Liver (tissue), 9 donors: Measurements from ENCODE around the gene DPM2. TPM values are rescaled to one million over a fixed set of nuclear protein-coding genes. Genes with fewer than 3 reads are reported as not detected.

ENCODE experiments used
- DNase-seq: peaks from one replicate; pipeline ENCODE4 v3.0.0-alpha.2; 2017; ENCODE audit warnings: low spot score
- H3K27ac ChIP-seq, 2 donors: one replicate each; pipeline ENCODE4 v1.7.0; 2013; ENCODE audit warnings: inconsistent platforms in 2 of 2, low read length in 2 of 2, control low read depth in 1 of 2, low read depth in 1 of 2, mild to moderate bottlenecking in 1 of 2
- H3K27me3 ChIP-seq, 4 donors: one replicate each; pipeline versions ENCODE4 v1.6.1 to v1.7.0; 2013; ENCODE audit warnings: low read length in 3 of 4, inconsistent platforms in 1 of 4, mild to moderate bottlenecking in 1 of 4, moderate library complexity in 1 of 4; ENCODE audit not compliant: control insufficient read depth in 4 of 4, insufficient read depth in 4 of 4
- H3K36me3 ChIP-seq, 4 donors: one replicate each; pipeline versions ENCODE4 v1.6.1 to v1.7.0; 2013; ENCODE audit warnings: low read length in 3 of 4, mild to moderate bottlenecking in 3 of 4, low read depth in 1 of 4, moderate library complexity in 1 of 4; ENCODE audit not compliant: control insufficient read depth in 4 of 4, insufficient read depth in 3 of 4
- H3K4me1 ChIP-seq, 4 donors: one replicate each; pipeline versions ENCODE4 v1.6.1 to v1.7.0; 2013; ENCODE audit warnings: low read length in 3 of 4, mild to moderate bottlenecking in 3 of 4, moderate library complexity in 1 of 4; ENCODE audit not compliant: control insufficient read depth in 4 of 4, insufficient read depth in 4 of 4
- H3K4me3 ChIP-seq, 3 donors: one replicate each; pipeline versions ENCODE4 v1.6.1 to v1.7.0; 2013; ENCODE audit warnings: low read length in 3 of 3, control low read depth in 1 of 3, low read depth in 1 of 3, mild to moderate bottlenecking in 1 of 3
- H3K9ac ChIP-seq, 2 donors: one replicate each; pipeline ENCODE4 v1.7.0; 2013; ENCODE audit warnings: low read length in 2 of 2, mild to moderate bottlenecking in 2 of 2, moderate library complexity in 2 of 2, control low read depth in 1 of 2, low read depth in 1 of 2
- H3K9me3 ChIP-seq, 4 donors: one replicate each; pipeline versions ENCODE4 v1.6.1 to v1.7.0; 2013; ENCODE audit warnings: low read length in 3 of 4; ENCODE audit not compliant: control insufficient read depth in 4 of 4
- FOXA2 ChIP-seq: IDR thresholded peaks from 2 replicates; pipeline ENCODE4 v1.6.1; 2016; ENCODE audit warnings: antibody characterized with exemption
- GABPA ChIP-seq, 2 donors: IDR thresholded peaks in 1 of 2; conservative IDR thresholded peaks in 1 of 2; 2 replicates each; pipeline ENCODE4 v1.6.1; 2016; ENCODE audit warnings: antibody characterized with exemption in 2 of 2, mild to moderate bottlenecking in 1 of 2, moderate library complexity in 1 of 2
- HNF4A ChIP-seq, 2 donors: conservative IDR thresholded peaks; 2 replicates each; pipeline ENCODE4 v1.6.1; 2016; ENCODE audit warnings: antibody characterized with exemption in 2 of 2, mild to moderate bottlenecking in 2 of 2
- HNF4G ChIP-seq: IDR thresholded peaks from 2 replicates; pipeline ENCODE4 v1.6.1; 2016; ENCODE audit warnings: antibody characterized with exemption
- JUND ChIP-seq, 2 donors: IDR thresholded peaks; 2 replicates each; pipeline ENCODE4 v1.6.1; 2016; ENCODE audit warnings: antibody characterized with exemption in 2 of 2
- NR2F2 ChIP-seq: IDR thresholded peaks from 2 replicates; pipeline ENCODE4 v1.6.1; 2016; ENCODE audit warnings: antibody characterized with exemption
- RXRA ChIP-seq, 2 donors: IDR thresholded peaks; 2 replicates each; pipeline ENCODE4 v1.6.1; 2017 to 2018; ENCODE audit warnings: antibody characterized with exemption in 2 of 2, mild to moderate bottlenecking in 1 of 2
- SP1 ChIP-seq: IDR thresholded peaks from 2 replicates; pipeline ENCODE4 v1.6.1; 2018; ENCODE audit warnings: antibody characterized with exemption, mild to moderate bottlenecking
- TAF1 ChIP-seq: conservative IDR thresholded peaks from 2 replicates; pipeline ENCODE4 v1.6.1; 2016; ENCODE audit warnings: antibody characterized with exemption, mild to moderate bottlenecking
- WGBS: extraction: QIAGEN DNeasy Blood & Tissue Kit; methylation state at CpG from one replicate; pipeline ENCODE4 v1.1.7; 2013; 5-methylcytosine and 5-hydroxymethylcytosine counted together
- polyA plus RNA-seq, 2 donors: library from polyadenylated mRNA; stranded (reverse) in 1 of 2; unstranded in 1 of 2; fragments of 200-250 nt in 1 of 2; fragments of >200 nt in 1 of 2; fragmentation: Nextera tagmentation in 1 of 2; extraction: Ambion mirVana in 1 of 2; gene quantifications; one replicate each; pipeline versions ENCODE4 v1.2.1 to v1.2.3, GENCODE V29; 2013 to 2015
- total RNA-seq, 2 donors: library from RNA; depleted of rRNA; stranded (reverse); fragments of >200 nt; gene quantifications; one replicate each; pipeline ENCODE4 v1.2.3, GENCODE V29; 2014
- TF ChIP-seq, protein P1 (sequence below): IDR thresholded peaks from 2 replicates; pipeline ENCODE4 v1.6.1; 2016; ENCODE audit warnings: antibody characterized with exemption
- TF ChIP-seq, protein P2 (sequence below): IDR thresholded peaks from 2 replicates; pipeline ENCODE4 v1.6.1; 2016; ENCODE audit warnings: antibody characterized with exemption, mild to moderate bottlenecking
- TF ChIP-seq, protein P3 (sequence below): IDR thresholded peaks from 2 replicates; pipeline ENCODE4 v1.6.1; 2016; ENCODE audit warnings: antibody characterized with exemption
- TF ChIP-seq, protein P4 (sequence below): IDR thresholded peaks from 2 replicates; pipeline ENCODE4 v1.6.1; 2016; ENCODE audit warnings: antibody characterized with exemption
- TF ChIP-seq, protein P5 (sequence below): fragments of 150-350 bp; IDR thresholded peaks from 2 replicates; pipeline ENCODE4 v1.5.1; 2017; ENCODE audit warnings: improper control_type of control experiment, low read depth, low read length; ENCODE audit not compliant: missing input control
- donor health status: healthy.
- donor health status: healthy.
- donor health status: healthy.
- donor health status: healthy.
- donor health status: healthy.

DPM2 gene
- total and polyA plus RNA-seq, 4 donors: 9.3 to 25.0 (median 22.0) TPM

DNA sequence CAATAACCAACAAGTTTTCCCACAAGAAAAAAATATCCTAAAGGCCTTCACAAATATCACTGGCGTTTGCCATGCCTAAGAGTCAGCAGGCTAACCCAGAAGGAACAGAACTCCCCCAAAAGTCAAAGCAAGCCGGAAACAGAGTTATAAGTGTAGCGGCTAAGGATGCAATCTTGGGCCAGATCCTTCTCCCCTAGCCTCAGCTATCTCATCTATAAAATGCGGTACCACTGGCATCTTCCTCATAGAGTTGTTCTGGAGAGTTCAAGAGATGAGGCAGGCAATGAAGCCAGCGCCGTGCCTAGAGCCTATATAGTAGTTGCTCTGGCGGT is 632 bp downstream of the DPM2 start:
- Histone ChIP-seq H3K27me3 (no peaks in the 10 kb centered on the region), H3K9me3 (no peaks in the 10 kb centered on the region), H3K4me3 (peak overlapping the region; percentile 75 to 84 (median 75)), H3K4me1 (peaks cover under 1 to 22% (median 15%) of the 10 kb centered on the region in 4 donors), H3K27ac (no peak overlapping the region), H3K36me3 (peaks cover 0 to 3% (median under 1%) of the 10 kb centered on the region in 4 donors), H3K9ac (peak overlapping the region; percentile 33 to 45)
- no peak for DNase-seq
- TF ChIP-seq RXRA (IDR thresholded peaks at IDR 0.05) (no peak), SP1 (no peak), HNF4G (no peak), FOXA2 (no peak), HNF4A (conservative IDR thresholded peaks at IDR 0.05) (no peak), GABPA (IDR thresholded peaks at IDR 0.05 in 1 of 2, conservative IDR thresholded peaks at IDR 0.05 in 1 of 2) (no peak), JUND (IDR thresholded peaks at IDR 0.05) (no peak), TAF1 (no peak)
- TF ChIP-seq, protein P1, sequence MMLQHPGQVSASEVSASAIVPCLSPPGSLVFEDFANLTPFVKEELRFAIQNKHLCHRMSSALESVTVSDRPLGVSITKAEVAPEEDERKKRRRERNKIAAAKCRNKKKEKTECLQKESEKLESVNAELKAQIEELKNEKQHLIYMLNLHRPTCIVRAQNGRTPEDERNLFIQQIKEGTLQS: no peak
- TF ChIP-seq, protein P2, sequence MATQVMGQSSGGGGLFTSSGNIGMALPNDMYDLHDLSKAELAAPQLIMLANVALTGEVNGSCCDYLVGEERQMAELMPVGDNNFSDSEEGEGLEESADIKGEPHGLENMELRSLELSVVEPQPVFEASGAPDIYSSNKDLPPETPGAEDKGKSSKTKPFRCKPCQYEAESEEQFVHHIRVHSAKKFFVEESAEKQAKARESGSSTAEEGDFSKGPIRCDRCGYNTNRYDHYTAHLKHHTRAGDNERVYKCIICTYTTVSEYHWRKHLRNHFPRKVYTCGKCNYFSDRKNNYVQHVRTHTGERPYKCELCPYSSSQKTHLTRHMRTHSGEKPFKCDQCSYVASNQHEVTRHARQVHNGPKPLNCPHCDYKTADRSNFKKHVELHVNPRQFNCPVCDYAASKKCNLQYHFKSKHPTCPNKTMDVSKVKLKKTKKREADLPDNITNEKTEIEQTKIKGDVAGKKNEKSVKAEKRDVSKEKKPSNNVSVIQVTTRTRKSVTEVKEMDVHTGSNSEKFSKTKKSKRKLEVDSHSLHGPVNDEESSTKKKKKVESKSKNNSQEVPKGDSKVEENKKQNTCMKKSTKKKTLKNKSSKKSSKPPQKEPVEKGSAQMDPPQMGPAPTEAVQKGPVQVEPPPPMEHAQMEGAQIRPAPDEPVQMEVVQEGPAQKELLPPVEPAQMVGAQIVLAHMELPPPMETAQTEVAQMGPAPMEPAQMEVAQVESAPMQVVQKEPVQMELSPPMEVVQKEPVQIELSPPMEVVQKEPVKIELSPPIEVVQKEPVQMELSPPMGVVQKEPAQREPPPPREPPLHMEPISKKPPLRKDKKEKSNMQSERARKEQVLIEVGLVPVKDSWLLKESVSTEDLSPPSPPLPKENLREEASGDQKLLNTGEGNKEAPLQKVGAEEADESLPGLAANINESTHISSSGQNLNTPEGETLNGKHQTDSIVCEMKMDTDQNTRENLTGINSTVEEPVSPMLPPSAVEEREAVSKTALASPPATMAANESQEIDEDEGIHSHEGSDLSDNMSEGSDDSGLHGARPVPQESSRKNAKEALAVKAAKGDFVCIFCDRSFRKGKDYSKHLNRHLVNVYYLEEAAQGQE: no peak
- TF ChIP-seq, protein P3, sequence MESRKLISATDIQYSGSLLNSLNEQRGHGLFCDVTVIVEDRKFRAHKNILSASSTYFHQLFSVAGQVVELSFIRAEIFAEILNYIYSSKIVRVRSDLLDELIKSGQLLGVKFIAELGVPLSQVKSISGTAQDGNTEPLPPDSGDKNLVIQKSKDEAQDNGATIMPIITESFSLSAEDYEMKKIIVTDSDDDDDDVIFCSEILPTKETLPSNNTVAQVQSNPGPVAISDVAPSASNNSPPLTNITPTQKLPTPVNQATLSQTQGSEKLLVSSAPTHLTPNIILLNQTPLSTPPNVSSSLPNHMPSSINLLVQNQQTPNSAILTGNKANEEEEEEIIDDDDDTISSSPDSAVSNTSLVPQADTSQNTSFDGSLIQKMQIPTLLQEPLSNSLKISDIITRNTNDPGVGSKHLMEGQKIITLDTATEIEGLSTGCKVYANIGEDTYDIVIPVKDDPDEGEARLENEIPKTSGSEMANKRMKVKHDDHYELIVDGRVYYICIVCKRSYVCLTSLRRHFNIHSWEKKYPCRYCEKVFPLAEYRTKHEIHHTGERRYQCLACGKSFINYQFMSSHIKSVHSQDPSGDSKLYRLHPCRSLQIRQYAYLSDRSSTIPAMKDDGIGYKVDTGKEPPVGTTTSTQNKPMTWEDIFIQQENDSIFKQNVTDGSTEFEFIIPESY: no peak
- TF ChIP-seq, protein P4, sequence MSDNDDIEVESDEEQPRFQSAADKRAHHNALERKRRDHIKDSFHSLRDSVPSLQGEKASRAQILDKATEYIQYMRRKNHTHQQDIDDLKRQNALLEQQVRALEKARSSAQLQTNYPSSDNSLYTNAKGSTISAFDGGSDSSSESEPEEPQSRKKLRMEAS: no peak
- TF ChIP-seq, protein P5, sequence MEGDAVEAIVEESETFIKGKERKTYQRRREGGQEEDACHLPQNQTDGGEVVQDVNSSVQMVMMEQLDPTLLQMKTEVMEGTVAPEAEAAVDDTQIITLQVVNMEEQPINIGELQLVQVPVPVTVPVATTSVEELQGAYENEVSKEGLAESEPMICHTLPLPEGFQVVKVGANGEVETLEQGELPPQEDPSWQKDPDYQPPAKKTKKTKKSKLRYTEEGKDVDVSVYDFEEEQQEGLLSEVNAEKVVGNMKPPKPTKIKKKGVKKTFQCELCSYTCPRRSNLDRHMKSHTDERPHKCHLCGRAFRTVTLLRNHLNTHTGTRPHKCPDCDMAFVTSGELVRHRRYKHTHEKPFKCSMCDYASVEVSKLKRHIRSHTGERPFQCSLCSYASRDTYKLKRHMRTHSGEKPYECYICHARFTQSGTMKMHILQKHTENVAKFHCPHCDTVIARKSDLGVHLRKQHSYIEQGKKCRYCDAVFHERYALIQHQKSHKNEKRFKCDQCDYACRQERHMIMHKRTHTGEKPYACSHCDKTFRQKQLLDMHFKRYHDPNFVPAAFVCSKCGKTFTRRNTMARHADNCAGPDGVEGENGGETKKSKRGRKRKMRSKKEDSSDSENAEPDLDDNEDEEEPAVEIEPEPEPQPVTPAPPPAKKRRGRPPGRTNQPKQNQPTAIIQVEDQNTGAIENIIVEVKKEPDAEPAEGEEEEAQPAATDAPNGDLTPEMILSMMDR: no peak
- WGBS: 22% methylated on average over 7 of the region's 7 CpGs

DNA sequence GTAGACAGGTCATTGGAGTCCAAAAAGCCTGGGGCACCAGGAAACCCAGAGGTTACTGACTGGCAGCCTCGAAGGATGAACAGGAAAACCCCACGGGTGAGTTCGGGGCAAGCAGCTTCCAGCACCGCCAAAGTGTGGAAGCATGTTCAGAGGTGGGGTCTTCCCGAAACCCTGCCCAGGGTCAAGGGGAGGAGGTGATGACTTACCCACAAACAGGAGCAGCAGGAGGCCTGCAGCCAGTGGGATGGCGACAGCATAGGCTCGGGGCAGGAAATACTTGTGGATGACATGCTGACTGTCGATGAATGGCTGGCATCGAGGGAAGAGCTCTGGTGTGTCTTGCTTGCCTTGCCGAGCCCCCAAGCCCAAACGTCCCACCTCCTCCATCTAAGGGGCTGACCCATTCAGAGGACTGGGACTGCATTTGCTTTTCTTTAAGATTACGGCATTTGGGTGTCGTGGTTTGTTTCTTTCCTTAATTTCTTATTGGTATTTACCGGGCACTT is 1.3 kb downstream of the DPM2 start:
- H3K27ac ChIP-seq: no peak overlapping the region
- no peak for DNase-seq
- peaks cover 3 to 22% (median 16%) of the 10 kb centered on the region in 4 donors for H3K4me1 ChIP-seq
- H3K9me3 ChIP-seq: no peaks in the 10 kb centered on the region
- H3K27me3 ChIP-seq: no peaks in the 10 kb centered on the region
- WGBS: 85% methylated on average over 14 of the region's 14 CpGs
- no peak overlapping the region for H3K9ac ChIP-seq
- H3K36me3 ChIP-seq: peaks cover 0 to 1% (median 0%) of the 10 kb centered on the region in 4 donors
- H3K4me3 ChIP-seq: no peak overlapping the region
- TF ChIP-seq, protein P1: no peak
- TF ChIP-seq HNF4A (conservative IDR thresholded peaks at IDR 0.05) (no peak), FOXA2 (no peak), TAF1 (no peak), JUND (IDR thresholded peaks at IDR 0.05) (no peak), NR2F2 (no peak), RXRA (IDR thresholded peaks at IDR 0.05) (no peak), SP1 (no peak), GABPA (IDR thresholded peaks at IDR 0.05 in 1 of 2, conservative IDR thresholded peaks at IDR 0.05 in 1 of 2) (no peak)
- TF ChIP-seq, protein P4: no peak
- TF ChIP-seq, protein P5: no peak
- TF ChIP-seq, protein P3: no peak
